GM21619 (cell line): Measurements from ENCODE around the gene EMILIN2.

ENCODE experiments used
- ATAC-seq: cut with Tn5 transposase; IDR thresholded peaks from one replicate; pipeline ENCODE4 v1.9.1; 2021; ENCODE audit not compliant: unreplicated experiment

Gene EMILIN2

GRCh38 chr18:2872095-2872494 is 25.3 kb downstream of the EMILIN2 start:
- no peak for ATAC-seq

DNA sequence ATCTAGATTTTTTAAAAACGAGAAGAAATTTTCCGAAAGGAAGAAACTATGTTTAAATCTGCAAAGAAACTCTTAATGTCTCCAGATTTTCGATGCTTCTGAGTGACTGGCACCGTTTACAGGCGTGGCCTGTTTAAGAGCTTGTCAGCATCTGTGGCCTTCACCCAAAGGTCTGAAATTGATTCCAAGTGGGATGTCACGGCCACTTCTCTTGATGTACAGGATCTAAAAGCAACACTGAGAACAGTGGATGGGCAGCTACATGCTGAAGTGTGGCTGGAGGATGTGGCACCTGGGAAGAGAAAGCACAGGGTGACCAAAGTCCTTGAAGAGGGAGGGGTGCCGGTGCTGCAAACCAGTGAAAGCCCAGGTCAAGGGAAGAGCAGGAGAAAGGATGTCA is 28.0 kb downstream of the EMILIN2 start:
- ATAC-seq: no peak

GRCh38 chr18:2878656-2879330 is 32.0 kb downstream of the EMILIN2 start:
- ATAC-seq: no peak

- no peak for ATAC-seq
Observed at GRCh38 chr18:2879889-2880288, 33.1 kb downstream of the EMILIN2 start.

DNA sequence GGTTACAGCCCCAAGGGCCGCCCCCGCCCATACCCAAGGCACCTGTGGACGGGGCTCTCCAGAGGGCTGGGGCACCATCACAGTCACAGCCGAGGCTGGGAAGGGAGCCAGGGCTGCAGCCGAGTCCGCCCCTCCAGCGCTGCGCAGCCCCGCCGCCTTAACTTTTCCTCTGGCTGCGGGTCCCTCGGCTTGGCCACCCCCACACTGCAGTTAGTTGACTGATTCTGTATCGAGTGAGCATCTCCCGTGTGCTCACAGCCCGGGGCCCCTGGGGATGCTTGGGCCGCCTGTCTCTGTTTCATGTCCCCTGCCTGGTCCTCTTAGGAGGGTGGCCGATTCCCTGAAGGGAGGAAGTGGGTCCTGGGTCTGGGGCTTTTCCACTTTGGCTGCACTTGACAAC is 33.7 kb downstream of the EMILIN2 start:
- ATAC-seq: no peak

DNA sequence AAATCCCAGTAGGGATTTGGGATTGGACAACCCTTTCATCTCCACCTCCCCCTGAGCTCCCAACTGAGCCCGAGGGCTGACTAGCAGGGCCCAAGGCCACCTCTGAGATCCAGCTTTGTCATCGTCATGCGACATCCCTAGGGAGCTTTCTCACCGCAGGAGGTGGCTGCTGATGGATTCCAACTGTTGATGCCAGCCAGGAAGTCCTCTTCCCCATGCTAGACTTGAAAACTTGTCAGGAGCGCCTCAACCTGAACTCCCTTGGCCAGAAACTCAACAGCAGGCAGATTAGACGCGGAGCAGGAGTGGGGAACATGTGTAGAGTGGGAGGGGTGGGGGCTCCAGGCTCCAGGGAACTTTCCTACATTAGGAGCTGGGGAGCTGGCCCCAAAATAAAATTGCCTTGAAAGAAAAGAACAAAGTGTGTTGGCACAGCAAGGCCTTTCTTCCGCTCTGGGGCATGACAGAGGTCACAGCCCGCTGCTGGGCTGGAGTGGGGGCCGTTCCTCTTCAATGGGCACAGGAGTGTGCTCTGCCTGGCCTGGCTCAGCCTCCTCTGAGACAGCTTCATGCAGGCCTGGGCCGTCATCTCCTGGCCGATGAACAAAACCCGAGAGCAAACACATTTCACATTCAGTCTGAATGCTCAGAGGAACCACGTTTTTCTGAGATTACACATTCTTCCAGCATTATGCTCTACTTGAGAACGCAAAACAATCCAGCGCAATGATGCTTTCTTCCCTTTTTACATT is 34.5 kb downstream of the EMILIN2 start:
- ATAC-seq: no peak

GRCh38 chr18:2881840-2882195 is 35.0 kb downstream of the EMILIN2 start:
- no peak for ATAC-seq

- no peak for ATAC-seq
Observed at GRCh38 chr18:2882201-2882600, 35.4 kb downstream of the EMILIN2 start.

DNA sequence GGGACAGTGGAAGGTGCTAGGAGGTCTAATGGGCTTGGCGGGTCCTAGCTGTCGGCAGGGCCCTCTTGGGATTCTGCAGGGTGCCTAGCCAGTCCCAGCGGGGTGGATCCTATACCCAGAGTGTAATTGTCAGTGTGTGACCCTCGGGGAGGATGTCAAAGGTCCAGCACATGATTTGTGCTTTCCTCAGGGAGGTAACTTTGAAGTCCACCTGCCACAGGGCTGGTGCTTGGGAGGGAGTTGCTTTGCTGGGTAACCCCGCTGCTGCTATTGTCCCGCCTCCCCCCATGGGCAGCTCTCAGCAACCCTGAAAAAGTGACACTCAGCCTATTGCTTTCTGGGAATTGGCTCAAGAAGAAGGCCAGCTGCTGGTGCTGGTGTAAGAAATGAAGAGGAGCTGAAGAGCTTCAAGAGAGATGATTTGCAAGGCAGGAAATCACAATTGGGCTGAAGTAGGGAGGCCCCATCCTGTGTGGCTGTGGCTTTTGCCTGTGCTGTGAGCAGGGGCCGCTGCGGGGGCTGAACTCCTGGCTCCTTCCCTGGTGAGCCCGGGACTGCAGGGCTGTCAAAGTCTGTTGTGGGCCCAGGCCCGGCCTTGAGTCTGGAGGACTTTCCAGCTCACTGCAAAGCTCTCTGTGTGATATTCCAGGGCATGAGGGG is 36.4 kb downstream of the EMILIN2 start:
- no peak for ATAC-seq

DNA sequence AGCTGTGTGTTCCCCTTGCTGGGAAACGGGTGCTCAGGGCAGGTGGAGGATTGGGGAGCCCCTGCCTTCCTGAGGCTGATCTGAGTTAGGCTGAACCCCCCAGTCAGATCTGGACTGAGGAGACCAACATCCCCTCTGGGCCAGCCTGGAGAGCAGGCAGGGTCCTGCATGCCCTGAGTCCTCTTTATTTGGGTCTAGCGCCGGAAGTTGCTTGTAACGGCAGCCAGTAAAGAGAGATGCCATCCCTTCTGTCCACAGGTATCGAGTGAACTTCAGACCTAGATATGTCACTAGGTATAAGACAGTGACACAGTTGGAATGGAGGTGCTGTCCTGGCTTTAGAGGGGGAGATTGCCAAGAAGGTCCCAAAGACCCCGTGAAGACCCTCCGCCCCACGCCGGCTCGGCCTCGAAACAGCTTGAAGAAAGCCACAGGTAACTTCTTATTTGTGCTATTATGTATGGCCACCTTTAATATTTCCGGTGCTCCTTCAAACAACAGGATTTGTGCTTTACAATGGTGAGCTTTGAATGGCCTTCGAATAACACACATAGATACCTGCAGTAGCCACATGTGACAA is 38.0 kb downstream of the EMILIN2 start:
- no peak for ATAC-seq

DNA sequence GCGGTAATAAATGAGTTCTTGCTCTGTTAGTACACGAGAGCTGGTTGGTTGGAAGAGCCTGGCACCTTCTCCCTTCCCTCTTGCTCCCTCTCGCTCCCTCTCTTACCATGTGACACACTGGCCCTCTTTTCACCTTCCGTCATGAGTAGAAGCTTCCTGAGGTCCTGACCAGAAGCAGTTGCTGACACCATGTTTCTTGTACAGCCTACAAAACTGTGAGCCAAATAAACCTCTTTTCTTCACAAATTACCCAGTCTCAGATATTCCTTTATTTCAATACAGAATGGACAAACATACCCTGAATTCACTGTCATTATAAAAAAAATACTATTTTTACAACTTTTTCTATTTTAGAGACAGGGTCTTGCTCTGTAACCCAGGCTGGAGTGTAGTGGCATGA is 40.7 kb downstream of the EMILIN2 start:
- no peak for ATAC-seq

GRCh38 chr18:2889761-2890192 is 43.0 kb downstream of the EMILIN2 start:
- no peak for ATAC-seq

GRCh38 chr18:2890606-2891005 is 43.8 kb downstream of the EMILIN2 start:
- ATAC-seq: no peak

DNA sequence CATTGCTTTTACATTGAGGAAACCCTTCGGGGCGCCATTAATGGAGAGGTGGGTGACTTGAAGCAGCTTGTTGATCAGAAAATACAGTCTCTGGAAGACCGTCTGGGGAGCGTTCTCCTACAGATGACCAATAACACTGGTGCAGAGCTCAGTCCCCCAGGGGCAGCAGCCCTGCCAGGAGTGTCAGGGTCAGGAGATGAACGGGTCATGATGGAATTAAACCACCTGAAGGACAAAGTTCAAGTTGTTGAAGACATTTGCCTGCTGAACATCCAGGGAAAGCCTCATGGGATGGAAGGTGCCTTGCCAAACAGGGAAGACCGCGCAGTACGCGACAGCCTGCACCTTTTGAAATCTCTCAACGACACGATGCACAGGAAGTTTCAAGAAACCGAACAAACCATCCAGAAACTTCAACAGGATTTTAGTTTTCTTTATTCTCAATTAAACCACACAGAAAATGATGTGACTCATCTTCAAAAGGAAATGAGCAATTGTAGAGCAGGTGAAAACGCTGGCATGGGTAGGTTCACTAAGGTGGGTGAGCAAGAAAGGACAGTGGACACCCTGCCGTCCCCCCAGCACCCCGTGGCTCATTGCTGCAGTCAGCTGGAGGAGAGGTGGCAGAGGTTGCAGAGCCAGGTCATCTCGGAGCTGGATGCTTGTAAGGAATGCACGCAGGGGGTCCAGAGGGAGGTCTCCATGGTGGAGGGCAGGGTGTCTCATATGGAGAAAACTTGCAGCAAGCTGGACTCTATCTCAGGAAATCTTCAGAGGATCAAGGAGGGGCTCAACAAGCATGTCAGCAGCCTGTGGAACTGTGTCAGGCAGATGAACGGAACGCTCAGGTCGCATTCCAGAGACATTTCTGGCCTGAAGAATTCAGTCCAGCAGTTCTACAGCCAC is 45.0 kb downstream of the EMILIN2 start:
- no peak for ATAC-seq

DNA sequence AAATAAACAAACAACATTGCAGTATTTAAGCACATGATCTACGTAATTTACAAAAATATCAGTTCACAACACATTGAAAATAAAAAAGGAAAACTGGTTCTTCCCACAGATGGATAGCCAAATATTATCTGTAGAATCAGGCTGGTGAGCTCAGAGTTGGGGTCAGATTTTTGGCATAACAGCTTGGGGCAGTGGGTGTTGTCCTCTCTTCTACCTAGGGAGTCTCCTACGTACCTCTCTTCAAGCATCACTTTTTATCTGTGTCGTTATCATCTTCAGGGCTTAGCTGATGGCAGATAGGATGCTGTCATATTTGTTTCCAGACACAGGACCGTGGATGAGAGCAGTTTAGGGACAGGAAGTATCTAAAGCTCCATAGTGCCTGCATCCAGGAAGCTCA is 46.2 kb downstream of the EMILIN2 start:
- ATAC-seq: no peak

DNA sequence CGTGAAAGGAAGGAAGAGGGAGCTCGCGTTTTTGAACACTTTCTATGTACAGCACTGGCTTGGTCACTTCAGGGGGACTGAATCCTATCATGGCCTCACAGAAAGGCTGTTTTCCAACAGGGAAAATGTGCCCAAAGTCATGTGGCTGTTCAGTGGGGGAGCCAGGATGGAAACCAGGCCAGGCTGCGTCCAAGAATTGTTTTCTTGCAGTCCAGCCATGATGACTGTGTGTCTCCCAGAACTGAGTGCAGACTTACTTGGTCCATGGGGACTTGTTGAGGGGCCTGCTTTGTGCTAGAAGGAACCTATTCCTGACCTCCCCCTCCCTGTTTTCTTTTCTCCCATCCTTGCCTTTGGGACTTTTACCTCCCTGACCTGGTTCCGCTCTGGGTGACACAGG is 46.9 kb downstream of the EMILIN2 start:
- no peak for ATAC-seq

DNA sequence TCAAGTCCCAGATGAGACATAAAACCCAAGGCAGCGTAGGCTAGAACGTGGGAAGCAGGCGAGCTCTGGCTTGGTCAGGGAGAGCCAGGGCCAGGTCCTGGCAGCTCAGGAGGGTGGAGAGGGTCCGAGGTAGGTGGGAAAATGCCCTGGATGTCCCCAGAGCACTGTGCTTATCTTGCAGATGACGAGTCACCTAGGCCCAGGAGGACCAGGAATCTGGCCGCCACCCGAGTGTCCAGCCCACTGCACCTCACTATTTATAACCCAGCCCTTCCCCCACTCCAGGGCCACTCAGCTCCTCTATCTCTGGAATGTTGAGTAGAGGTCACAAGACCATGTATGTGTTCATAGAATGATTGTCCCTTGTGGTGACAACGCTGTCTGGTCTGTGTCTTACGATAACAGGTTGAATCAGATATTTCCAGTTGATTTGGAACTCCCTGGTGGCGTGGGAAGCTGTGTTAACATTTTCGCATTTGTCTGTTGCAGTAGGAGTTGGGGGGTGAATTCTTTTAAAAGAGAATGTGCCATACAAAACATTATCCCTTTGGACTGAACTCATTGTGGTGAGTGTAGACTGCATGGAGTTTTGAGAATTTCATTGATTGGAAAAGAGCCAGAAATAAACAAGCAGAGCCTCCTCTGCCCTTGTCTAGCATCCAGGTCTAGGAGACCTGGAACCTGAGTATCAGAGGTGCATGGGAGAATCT is 47.5 kb downstream of the EMILIN2 start:
- no peak for ATAC-seq

- no peak for ATAC-seq
Observed at GRCh38 chr18:2894841-2895370, 48.1 kb downstream of the EMILIN2 start.

DNA sequence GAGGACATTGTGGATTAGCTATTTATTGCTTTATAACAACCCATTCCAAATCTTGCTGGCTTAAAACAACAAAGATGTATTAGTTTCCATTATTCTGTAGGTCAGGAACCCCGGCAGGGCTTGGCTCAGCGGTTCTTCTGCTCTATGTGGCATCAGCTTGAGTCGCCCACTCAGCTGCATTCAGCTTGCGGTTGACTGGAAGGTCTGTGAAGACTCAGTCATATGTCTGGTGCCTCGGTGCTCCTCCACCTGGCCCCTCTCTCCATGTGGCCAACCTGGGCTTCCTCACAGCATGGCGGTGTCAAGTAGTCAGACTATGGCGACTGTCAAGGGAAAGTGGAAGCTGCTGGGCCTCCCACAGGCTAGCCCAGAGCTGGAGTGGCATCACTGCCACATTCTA is 48.6 kb downstream of the EMILIN2 start:
- no peak for ATAC-seq

GRCh38 chr18:2896990-2897389 is 50.2 kb downstream of the EMILIN2 start:
- no peak for ATAC-seq
